Measurements from ENCODE around the gene PATE1.
"Not testable (repeated sequence)": the region's sequence is repeated elsewhere in the genome, so short reads cannot be mapped to it uniquely, and the experiment has no call there.

The PATE1 gene

GRCh38 chr11:125745979-125746378 is at the start of gene PATE1:
Gene PATE1, plus strand, starts transcription at chr11:125746279. Its CDS starts 26 bp downstream, at chr11:125746305.
- H3K36me3 Mint-ChIP-seq (ENCODE audit: low read depth) = no peaks in the 10 kb centered on the region
- H3K27ac Mint-ChIP-seq = no peak within 1 kb of the TSS
- peaks cover 7% of the 10 kb centered on the region for H3K27me3 Mint-ChIP-seq (ENCODE audit: low read depth)
- H3K4me1 Mint-ChIP-seq (ENCODE audit: low read depth) = no peaks in the 10 kb centered on the region
- H3K4me3 Mint-ChIP-seq = no peak within 1 kb of the TSS
- DNase-seq (ENCODE audit: low spot score) = no peak
- H3K9me3 Mint-ChIP-seq = no peaks in the 10 kb centered on the region

GRCh38 chr11:125701018-125701610 is 45.0 kb upstream of the PATE1 start:
- Mint-ChIP-seq H3K9me3 (no peaks in the 10 kb centered on the region), H3K27ac (no peak overlapping the region), H3K4me1 (ENCODE audit: low read depth) (no peaks in the 10 kb centered on the region), H3K36me3 (ENCODE audit: low read depth) (no peaks in the 10 kb centered on the region), H3K27me3 (ENCODE audit: low read depth) (no peaks in the 10 kb centered on the region), H3K4me3 (no peak overlapping the region)
- DNase-seq (ENCODE audit: low spot score) = no peak

- Mint-ChIP-seq H3K4me3 (no peak overlapping the region), H3K27ac (no peak overlapping the region), H3K4me1 (ENCODE audit: low read depth) (no peaks in the 10 kb centered on the region), H3K9me3 (no peaks in the 10 kb centered on the region), H3K36me3 (ENCODE audit: low read depth) (no peaks in the 10 kb centered on the region), H3K27me3 (ENCODE audit: low read depth) (no peaks in the 10 kb centered on the region)
- no peak for DNase-seq (ENCODE audit: low spot score)
Measured at GRCh38 chr11:125701858-125702621, 44.0 kb upstream of the PATE1 start.

GRCh38 chr11:125704686-125705085 is 41.4 kb upstream of the PATE1 start:
- not testable (repeated sequence) for H3K9me3 Mint-ChIP-seq; H3K27me3 Mint-ChIP-seq (ENCODE audit: low read depth); H3K4me3 Mint-ChIP-seq; H3K36me3 Mint-ChIP-seq (ENCODE audit: low read depth); H3K27ac Mint-ChIP-seq; DNase-seq (ENCODE audit: low spot score); H3K4me1 Mint-ChIP-seq (ENCODE audit: low read depth)

- Mint-ChIP-seq H3K4me1 (ENCODE audit: low read depth) (no peaks in the 10 kb centered on the region), H3K36me3 (ENCODE audit: low read depth) (no peaks in the 10 kb centered on the region), H3K4me3 (no peak overlapping the region), H3K27ac (no peak overlapping the region), H3K27me3 (ENCODE audit: low read depth) (peaks cover 2% of the 10 kb centered on the region), H3K9me3 (no peaks in the 10 kb centered on the region)
- DNase-seq (ENCODE audit: low spot score) = no peak
Measured at GRCh38 chr11:125720781-125721180, 25.3 kb upstream of the PATE1 start.

GRCh38 chr11:125724125-125724524 is 22.0 kb upstream of the PATE1 start:
- no peaks in the 10 kb centered on the region for H3K36me3 Mint-ChIP-seq (ENCODE audit: low read depth)
- no peaks in the 10 kb centered on the region for H3K9me3 Mint-ChIP-seq
- H3K4me3 Mint-ChIP-seq = no peak overlapping the region
- DNase-seq (ENCODE audit: low spot score) = no peak
- no peaks in the 10 kb centered on the region for H3K4me1 Mint-ChIP-seq (ENCODE audit: low read depth)
- no peak overlapping the region for H3K27ac Mint-ChIP-seq
- H3K27me3 Mint-ChIP-seq (ENCODE audit: low read depth) = peaks cover 8% of the 10 kb centered on the region

- H3K27ac Mint-ChIP-seq = no peak overlapping the region
- peaks cover 13% of the 10 kb centered on the region for H3K27me3 Mint-ChIP-seq (ENCODE audit: low read depth)
- H3K9me3 Mint-ChIP-seq = no peaks in the 10 kb centered on the region
- H3K36me3 Mint-ChIP-seq (ENCODE audit: low read depth) = no peaks in the 10 kb centered on the region
- no peak overlapping the region for H3K4me3 Mint-ChIP-seq
- no peaks in the 10 kb centered on the region for H3K4me1 Mint-ChIP-seq (ENCODE audit: low read depth)
- DNase-seq (ENCODE audit: low spot score) = no peak
Measured at GRCh38 chr11:125728969-125729368, 17.1 kb upstream of the PATE1 start.

GRCh38 chr11:125740617-125741016 is 5.5 kb upstream of the PATE1 start:
- no peaks in the 10 kb centered on the region for H3K4me1 Mint-ChIP-seq (ENCODE audit: low read depth)
- H3K36me3 Mint-ChIP-seq (ENCODE audit: low read depth) = no peaks in the 10 kb centered on the region
- DNase-seq (ENCODE audit: low spot score) = no peak
- no peak overlapping the region for H3K4me3 Mint-ChIP-seq
- no peak overlapping the region for H3K27ac Mint-ChIP-seq
- no peaks in the 10 kb centered on the region for H3K9me3 Mint-ChIP-seq
- peaks cover 21% of the 10 kb centered on the region for H3K27me3 Mint-ChIP-seq (ENCODE audit: low read depth)

GRCh38 chr11:125743681-125744080 is 2.4 kb upstream of the PATE1 start:
- H3K27ac Mint-ChIP-seq = no peak overlapping the region
- no peak for DNase-seq (ENCODE audit: low spot score)
- H3K36me3 Mint-ChIP-seq (ENCODE audit: low read depth) = no peaks in the 10 kb centered on the region
- no peaks in the 10 kb centered on the region for H3K4me1 Mint-ChIP-seq (ENCODE audit: low read depth)
- no peak overlapping the region for H3K4me3 Mint-ChIP-seq
- no peaks in the 10 kb centered on the region for H3K9me3 Mint-ChIP-seq
- peaks cover 12% of the 10 kb centered on the region for H3K27me3 Mint-ChIP-seq (ENCODE audit: low read depth)

GRCh38 chr11:125750629-125751028 is 4.5 kb downstream of the PATE1 start:
- peaks cover 4% of the 10 kb centered on the region for H3K27me3 Mint-ChIP-seq (ENCODE audit: low read depth)
- no peaks in the 10 kb centered on the region for H3K36me3 Mint-ChIP-seq (ENCODE audit: low read depth)
- H3K4me3 Mint-ChIP-seq = no peak overlapping the region
- no peak overlapping the region for H3K27ac Mint-ChIP-seq
- no peaks in the 10 kb centered on the region for H3K9me3 Mint-ChIP-seq
- no peak for DNase-seq (ENCODE audit: low spot score)
- H3K4me1 Mint-ChIP-seq (ENCODE audit: low read depth) = no peaks in the 10 kb centered on the region

GRCh38 chr11:125756050-125756449 is 10.0 kb downstream of the PATE1 start:
- Mint-ChIP-seq H3K27me3 (ENCODE audit: low read depth) (peaks cover 11% of the 10 kb centered on the region), H3K4me1 (ENCODE audit: low read depth) (no peaks in the 10 kb centered on the region), H3K9me3 (no peaks in the 10 kb centered on the region), H3K27ac (no peak overlapping the region), H3K4me3 (no peak overlapping the region), H3K36me3 (ENCODE audit: low read depth) (no peaks in the 10 kb centered on the region)
- DNase-seq (ENCODE audit: low spot score) = no peak

- no peak for DNase-seq (ENCODE audit: low spot score)
- Mint-ChIP-seq H3K4me3 (no peak overlapping the region), H3K4me1 (ENCODE audit: low read depth) (no peaks in the 10 kb centered on the region), H3K27me3 (ENCODE audit: low read depth) (peaks cover 11% of the 10 kb centered on the region), H3K36me3 (ENCODE audit: low read depth) (no peaks in the 10 kb centered on the region), H3K9me3 (no peaks in the 10 kb centered on the region), H3K27ac (no peak overlapping the region)
Measured at GRCh38 chr11:125762445-125762844, 16.4 kb downstream of the PATE1 start.

- H3K27me3 Mint-ChIP-seq (ENCODE audit: low read depth) = peaks cover 11% of the 10 kb centered on the region
- H3K4me1 Mint-ChIP-seq (ENCODE audit: low read depth) = no peaks in the 10 kb centered on the region
- no peak overlapping the region for H3K27ac Mint-ChIP-seq
- H3K9me3 Mint-ChIP-seq = no peaks in the 10 kb centered on the region
- DNase-seq (ENCODE audit: low spot score) = no peak
- H3K36me3 Mint-ChIP-seq (ENCODE audit: low read depth) = no peaks in the 10 kb centered on the region
- H3K4me3 Mint-ChIP-seq = no peak overlapping the region
Measured at GRCh38 chr11:125763483-125763882, 17.4 kb downstream of the PATE1 start.

GRCh38 chr11:125766251-125766650 is 20.2 kb downstream of the PATE1 start:
- H3K36me3 Mint-ChIP-seq (ENCODE audit: low read depth) = no peaks in the 10 kb centered on the region
- no peak overlapping the region for H3K4me3 Mint-ChIP-seq
- H3K9me3 Mint-ChIP-seq = no peaks in the 10 kb centered on the region
- DNase-seq (ENCODE audit: low spot score) = no peak
- no peak overlapping the region for H3K27ac Mint-ChIP-seq
- no peaks in the 10 kb centered on the region for H3K4me1 Mint-ChIP-seq (ENCODE audit: low read depth)
- peaks cover 7% of the 10 kb centered on the region for H3K27me3 Mint-ChIP-seq (ENCODE audit: low read depth)
